PC-3 (cell line): ENCODE results near the gene PPP1R9B.

Experiments
- EZH2 ChIP-seq: fragments of 300-600 bp; sonication (generic); IDR thresholded peaks from one replicate; pipeline ENCODE4 v1.6.1; 2017; ENCODE audit warnings: antibody characterized with exemption, mild to moderate bottlenecking, low read length; ENCODE audit not compliant: unreplicated experiment
- EZH2phosphoT487 ChIP-seq: fragments of 300-600 bp; sonication (generic); IDR thresholded peaks from 2 replicates; pipeline ENCODE4 v1.6.1; 2018; ENCODE audit warnings: mild to moderate bottlenecking, antibody characterized with exemption, low read length, borderline replicate concordance
- TF ChIP-seq, protein P1 (sequence below): fragments of 300-600 bp; sonication (generic); conservative IDR thresholded peaks from 2 replicates; pipeline ENCODE4 v1.5.1; 2017; ENCODE audit warnings: antibody characterized with exemption, low read depth, mild to moderate bottlenecking, low read length

DNA sequence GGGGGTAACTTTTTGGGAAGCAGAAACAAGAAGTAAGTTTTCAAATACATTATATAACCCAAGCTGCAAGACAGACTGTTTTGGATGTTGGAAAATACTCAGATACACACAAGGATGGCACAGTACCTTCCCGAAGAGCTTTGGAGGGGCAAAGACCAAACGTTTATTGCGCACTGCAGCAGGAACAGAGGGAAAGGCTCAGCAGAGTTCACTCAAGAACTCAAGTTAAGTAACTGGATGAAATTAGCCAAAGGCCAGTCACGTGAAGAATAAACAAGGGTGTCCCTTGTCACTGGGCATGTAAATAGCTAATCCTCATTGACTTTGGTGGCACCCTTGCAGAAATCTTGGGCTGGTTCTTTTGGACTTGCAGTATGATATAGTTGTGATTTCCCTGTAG lies 52.6 kb downstream of the PPP1R9B start:
- TF ChIP-seq, protein P1, sequence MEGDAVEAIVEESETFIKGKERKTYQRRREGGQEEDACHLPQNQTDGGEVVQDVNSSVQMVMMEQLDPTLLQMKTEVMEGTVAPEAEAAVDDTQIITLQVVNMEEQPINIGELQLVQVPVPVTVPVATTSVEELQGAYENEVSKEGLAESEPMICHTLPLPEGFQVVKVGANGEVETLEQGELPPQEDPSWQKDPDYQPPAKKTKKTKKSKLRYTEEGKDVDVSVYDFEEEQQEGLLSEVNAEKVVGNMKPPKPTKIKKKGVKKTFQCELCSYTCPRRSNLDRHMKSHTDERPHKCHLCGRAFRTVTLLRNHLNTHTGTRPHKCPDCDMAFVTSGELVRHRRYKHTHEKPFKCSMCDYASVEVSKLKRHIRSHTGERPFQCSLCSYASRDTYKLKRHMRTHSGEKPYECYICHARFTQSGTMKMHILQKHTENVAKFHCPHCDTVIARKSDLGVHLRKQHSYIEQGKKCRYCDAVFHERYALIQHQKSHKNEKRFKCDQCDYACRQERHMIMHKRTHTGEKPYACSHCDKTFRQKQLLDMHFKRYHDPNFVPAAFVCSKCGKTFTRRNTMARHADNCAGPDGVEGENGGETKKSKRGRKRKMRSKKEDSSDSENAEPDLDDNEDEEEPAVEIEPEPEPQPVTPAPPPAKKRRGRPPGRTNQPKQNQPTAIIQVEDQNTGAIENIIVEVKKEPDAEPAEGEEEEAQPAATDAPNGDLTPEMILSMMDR, result no peak
- TF ChIP-seq EZH2phosphoT487 (no peak), EZH2 (no peak)
